Smooth muscle cell (in vitro differentiated cells): ENCODE data around the gene OSBPL2. TPM values are rescaled to one million over a fixed set of nuclear protein-coding genes. Genes with fewer than 3 reads are reported as not detected.

Source experiments
- DNase-seq: peaks from one replicate; lab custom pipeline; 2025; ENCODE audit not compliant: unreplicated experiment; lab: John Stamatoyannopoulos, UW
- H2AFZ ChIP-seq: fragments of 200-600 bp; sonication (generic); 2 replicates; pipeline ENCODE4 v1.6.0; 2016; ENCODE audit warnings: antibody characterized with exemption, low read depth, mild to moderate bottlenecking
- H3F3A ChIP-seq: fragments of 200-600 bp; sonication (generic); 2 replicates; pipeline ENCODE4 v1.6.0; 2017; ENCODE audit warnings: antibody characterized with exemption, low read depth
- H3K27ac ChIP-seq: fragments of 200-600 bp; sonication (generic); 2 replicates; pipeline ENCODE4 v1.5.1; 2016; ENCODE audit warnings: low read depth, mild to moderate bottlenecking
- H3K27me3 ChIP-seq: fragments of 200-600 bp; sonication (generic); 2 replicates; pipeline ENCODE4 v1.6.1; 2016; ENCODE audit warnings: low read depth, mild to moderate bottlenecking
- H3K36me3 ChIP-seq: fragments of 200-600 bp; sonication (generic); 2 replicates; pipeline ENCODE4 v1.5.1; 2016; ENCODE audit warnings: low read depth
- H3K4me1 ChIP-seq: fragments of 200-600 bp; sonication (generic); 2 replicates; pipeline ENCODE4 v1.5.1; 2016; ENCODE audit warnings: low read depth
- H3K4me2 ChIP-seq: fragments of 200-600 bp; sonication (generic); 2 replicates; pipeline ENCODE4 v1.6.0; 2016; ENCODE audit warnings: mild to moderate bottlenecking
- H3K4me3 ChIP-seq: fragments of 200-600 bp; sonication (generic); 2 replicates; pipeline ENCODE4 v1.5.1; 2016; ENCODE audit warnings: mild to moderate bottlenecking
- H3K79me2 ChIP-seq: fragments of 200-600 bp; sonication (generic); 2 replicates; pipeline ENCODE4 v1.6.0; 2016; ENCODE audit warnings: low read depth, mild to moderate bottlenecking
- H3K9ac ChIP-seq: fragments of 200-600 bp; sonication (generic); 2 replicates; pipeline ENCODE4 v1.6.0; 2016; ENCODE audit warnings: low read depth
- H3K9me3 ChIP-seq: fragments of 200-600 bp; sonication (generic); replicated peaks from 2 replicates; pipeline ENCODE4 v1.5.1; 2016; ENCODE audit warnings: low read depth
- H4K20me1 ChIP-seq: fragments of 200-600 bp; sonication (generic); 2 replicates; pipeline ENCODE4 v1.6.0; 2016; ENCODE audit warnings: low read depth
- WGBS: methylation state at CpG from one replicate; pipeline ENCODE4 v1.1.7; 2016; ENCODE audit warnings: low lambda C conversion rate; 5-methylcytosine and 5-hydroxymethylcytosine counted together
- polyA plus RNA-seq: library from polyadenylated mRNA; unstranded; fragments of >200 nt; fragmentation: Nextera tagmentation; extraction: Ambion mirVana; gene quantifications from 2 replicates; pipeline ENCODE4 v1.2.1, GENCODE V29; 2016
- total RNA-seq: library from RNA; depleted of rRNA; stranded (reverse); fragments of >200 nt; gene quantifications from 2 replicates; pipeline ENCODE4 v1.2.3, GENCODE V29; 2014
- TF ChIP-seq, protein P1 (sequence below): fragments of 200-600 bp; sonication (generic); IDR thresholded peaks from 2 replicates; pipeline ENCODE4 v1.5.1; 2017; ENCODE audit warnings: borderline replicate concordance, mild to moderate bottlenecking, antibody characterized with exemption; ENCODE audit not compliant: insufficient read depth, poor library complexity, severe bottlenecking

OSBPL2 gene
- total and polyA plus RNA-seq, 2 experiments from 2014 or later: 34.3 to 37.0 TPM

DNA sequence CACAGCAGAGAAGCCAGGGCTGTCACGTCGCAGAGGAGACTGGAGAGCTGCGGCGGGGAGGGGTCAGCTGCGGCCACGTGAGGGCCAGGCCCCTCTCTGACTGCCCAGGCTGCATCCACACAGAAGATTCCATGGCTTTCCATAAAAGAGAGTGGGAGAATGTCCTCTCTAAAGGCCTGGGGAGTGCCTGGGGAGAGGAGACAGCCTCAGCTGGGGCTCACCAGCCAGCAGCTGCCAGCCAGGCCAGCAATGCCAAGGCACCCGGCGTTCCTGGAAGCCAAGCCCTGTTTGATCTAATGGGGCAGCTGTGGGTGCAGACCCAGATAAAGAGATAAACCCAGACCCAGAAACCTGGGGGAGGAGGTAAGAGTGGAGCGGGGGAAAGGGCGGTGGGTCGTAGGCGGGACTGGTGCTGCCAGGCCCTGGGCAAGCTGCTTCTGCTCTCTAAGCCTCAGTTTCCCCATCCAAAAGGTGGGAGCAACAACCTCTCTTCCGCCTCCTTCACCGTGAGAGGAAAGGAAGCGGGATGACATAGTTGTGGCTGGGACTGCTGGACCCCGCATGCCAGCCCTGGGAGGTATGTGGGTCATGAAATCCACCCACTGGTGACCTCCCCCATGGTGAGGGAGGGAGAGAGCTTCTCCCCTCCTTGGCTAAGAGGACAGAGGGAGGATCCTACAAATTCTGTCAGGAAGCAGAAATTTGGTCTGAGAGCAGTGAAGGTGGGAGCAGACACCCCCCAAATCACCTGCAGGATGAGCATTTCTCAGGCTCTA lies 3.1 kb upstream of the OSBPL2 start:
- no peaks in the 10 kb centered on the region for H3K9me3 ChIP-seq
- no peak overlapping the region for H3K4me2 ChIP-seq
- no peaks in the 10 kb centered on the region for H3F3A ChIP-seq
- no peaks in the 10 kb centered on the region for H3K36me3 ChIP-seq
- WGBS: 78% methylated on average over 16 of the region's 16 CpGs
- no peak overlapping the region for H2AFZ ChIP-seq
- TF ChIP-seq, protein P1, sequence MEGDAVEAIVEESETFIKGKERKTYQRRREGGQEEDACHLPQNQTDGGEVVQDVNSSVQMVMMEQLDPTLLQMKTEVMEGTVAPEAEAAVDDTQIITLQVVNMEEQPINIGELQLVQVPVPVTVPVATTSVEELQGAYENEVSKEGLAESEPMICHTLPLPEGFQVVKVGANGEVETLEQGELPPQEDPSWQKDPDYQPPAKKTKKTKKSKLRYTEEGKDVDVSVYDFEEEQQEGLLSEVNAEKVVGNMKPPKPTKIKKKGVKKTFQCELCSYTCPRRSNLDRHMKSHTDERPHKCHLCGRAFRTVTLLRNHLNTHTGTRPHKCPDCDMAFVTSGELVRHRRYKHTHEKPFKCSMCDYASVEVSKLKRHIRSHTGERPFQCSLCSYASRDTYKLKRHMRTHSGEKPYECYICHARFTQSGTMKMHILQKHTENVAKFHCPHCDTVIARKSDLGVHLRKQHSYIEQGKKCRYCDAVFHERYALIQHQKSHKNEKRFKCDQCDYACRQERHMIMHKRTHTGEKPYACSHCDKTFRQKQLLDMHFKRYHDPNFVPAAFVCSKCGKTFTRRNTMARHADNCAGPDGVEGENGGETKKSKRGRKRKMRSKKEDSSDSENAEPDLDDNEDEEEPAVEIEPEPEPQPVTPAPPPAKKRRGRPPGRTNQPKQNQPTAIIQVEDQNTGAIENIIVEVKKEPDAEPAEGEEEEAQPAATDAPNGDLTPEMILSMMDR: no peak
- H3K27me3 ChIP-seq: no peaks in the 10 kb centered on the region
- H3K27ac ChIP-seq: no peak overlapping the region
- H3K9ac ChIP-seq: no peak overlapping the region
- H3K4me1 ChIP-seq: peaks cover 14% of the 10 kb centered on the region
- H3K79me2 ChIP-seq: peaks cover 16% of the 10 kb centered on the region
- H4K20me1 ChIP-seq: peaks cover 12% of the 10 kb centered on the region
- H3K4me3 ChIP-seq: no peak overlapping the region
- no peak for DNase-seq

DNA sequence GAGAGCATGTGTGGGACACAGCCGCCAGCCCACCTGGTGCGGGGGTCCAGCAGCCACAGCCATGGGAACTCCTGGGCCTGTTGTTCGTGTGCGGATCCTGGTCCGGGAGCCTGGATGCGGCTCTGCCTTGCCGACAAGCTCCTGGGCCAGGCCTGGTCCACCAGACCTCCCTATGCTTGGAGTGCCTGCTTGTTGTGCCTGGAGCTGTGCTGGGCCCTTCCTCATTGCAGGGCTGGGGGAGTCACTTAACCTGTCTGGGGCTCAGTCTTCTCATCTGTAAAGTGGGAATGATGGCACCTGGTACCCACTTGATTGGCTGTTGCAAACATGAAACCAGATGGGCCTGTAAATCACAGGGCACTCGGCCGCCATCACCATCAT lies 2.6 kb upstream of the OSBPL2 start:
- 96% methylated on average over 9 of the region's 9 CpGs for WGBS
- DNase-seq: no peak
- Histone ChIP-seq H3K27me3 (no peaks in the 10 kb centered on the region), H3F3A (no peaks in the 10 kb centered on the region), H3K9ac (no peak overlapping the region), H3K4me1 (peaks cover 14% of the 10 kb centered on the region), H3K79me2 (peaks cover 22% of the 10 kb centered on the region), H3K9me3 (no peaks in the 10 kb centered on the region), H3K27ac (no peak overlapping the region), H4K20me1 (peaks cover 18% of the 10 kb centered on the region), H2AFZ (no peak overlapping the region), H3K4me2 (no peak overlapping the region), H3K4me3 (no peak overlapping the region), H3K36me3 (no peaks in the 10 kb centered on the region)
- TF ChIP-seq, protein P1: no peak

DNA sequence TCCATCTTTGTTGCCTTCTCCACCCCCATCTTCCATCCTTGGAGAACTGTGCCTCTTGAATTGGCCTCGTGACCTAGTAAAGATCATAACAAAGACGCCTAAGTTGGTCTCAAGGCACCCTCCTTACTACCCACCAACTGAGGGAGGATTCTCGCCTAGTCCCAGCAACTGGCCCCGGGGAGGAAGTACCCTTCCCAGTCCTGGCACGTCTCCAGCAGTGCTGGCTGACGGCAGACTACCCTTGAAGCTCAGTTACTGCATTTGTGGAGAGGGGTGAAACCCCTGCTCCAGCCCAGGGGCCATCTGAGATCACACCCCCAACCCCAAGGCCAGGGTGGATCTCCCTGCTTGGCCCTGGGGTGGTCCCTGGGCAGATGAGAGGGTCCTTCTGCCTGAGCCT lies 2.1 kb upstream of the OSBPL2 start:
- Histone ChIP-seq H3F3A (no peaks in the 10 kb centered on the region), H4K20me1 (peaks cover 22% of the 10 kb centered on the region), H3K4me3 (no peak overlapping the region), H3K79me2 (peaks cover 26% of the 10 kb centered on the region), H2AFZ (no peak overlapping the region), H3K4me1 (peaks cover 14% of the 10 kb centered on the region), H3K36me3 (no peaks in the 10 kb centered on the region), H3K27ac (no peak overlapping the region), H3K9ac (no peak overlapping the region), H3K4me2 (no peak overlapping the region), H3K9me3 (no peaks in the 10 kb centered on the region), H3K27me3 (no peaks in the 10 kb centered on the region)
- TF ChIP-seq, protein P1: no peak
- WGBS: 80% methylated on average over 6 of the region's 6 CpGs
- no peak for DNase-seq
